Measurements from ENCODE around the gene USP8.
"Not testable (repeated sequence)": the region's sequence is repeated elsewhere in the genome, so short reads cannot be mapped to it uniquely, and the experiment has no call there.

DNA sequence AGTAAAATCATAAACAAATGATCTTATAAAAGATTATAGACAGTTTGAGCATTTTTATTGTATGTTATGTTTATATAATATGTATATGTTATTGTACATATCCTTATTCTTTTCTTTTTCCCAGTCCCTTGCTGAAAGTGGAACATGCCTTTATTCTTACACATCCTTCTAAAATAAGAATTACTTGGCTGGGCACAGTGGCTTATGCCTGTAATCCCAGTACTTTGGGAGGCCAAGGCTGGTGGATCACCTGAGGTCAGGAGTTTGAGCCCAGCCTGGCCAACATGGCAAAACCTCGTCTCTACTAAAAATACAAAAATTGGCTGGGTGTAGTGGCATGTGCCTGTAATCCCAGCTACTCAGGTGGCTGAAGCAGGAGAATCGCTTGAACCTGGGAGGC lies 70.3 kb downstream of the USP8 start:
- TF ChIP-seq, protein P1, sequence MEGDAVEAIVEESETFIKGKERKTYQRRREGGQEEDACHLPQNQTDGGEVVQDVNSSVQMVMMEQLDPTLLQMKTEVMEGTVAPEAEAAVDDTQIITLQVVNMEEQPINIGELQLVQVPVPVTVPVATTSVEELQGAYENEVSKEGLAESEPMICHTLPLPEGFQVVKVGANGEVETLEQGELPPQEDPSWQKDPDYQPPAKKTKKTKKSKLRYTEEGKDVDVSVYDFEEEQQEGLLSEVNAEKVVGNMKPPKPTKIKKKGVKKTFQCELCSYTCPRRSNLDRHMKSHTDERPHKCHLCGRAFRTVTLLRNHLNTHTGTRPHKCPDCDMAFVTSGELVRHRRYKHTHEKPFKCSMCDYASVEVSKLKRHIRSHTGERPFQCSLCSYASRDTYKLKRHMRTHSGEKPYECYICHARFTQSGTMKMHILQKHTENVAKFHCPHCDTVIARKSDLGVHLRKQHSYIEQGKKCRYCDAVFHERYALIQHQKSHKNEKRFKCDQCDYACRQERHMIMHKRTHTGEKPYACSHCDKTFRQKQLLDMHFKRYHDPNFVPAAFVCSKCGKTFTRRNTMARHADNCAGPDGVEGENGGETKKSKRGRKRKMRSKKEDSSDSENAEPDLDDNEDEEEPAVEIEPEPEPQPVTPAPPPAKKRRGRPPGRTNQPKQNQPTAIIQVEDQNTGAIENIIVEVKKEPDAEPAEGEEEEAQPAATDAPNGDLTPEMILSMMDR (IDR thresholded peaks at IDR 0.05 in 4 of 5, conservative IDR thresholded peaks at IDR 0.05 in 1 of 5): not testable (repeated sequence)
- not testable (repeated sequence) for TF ChIP-seq POLR2A (IDR thresholded peaks at IDR 0.05)

Measured in gastrocnemius medialis (tissue), 4 donors.